NCI-H1436 treated with DMSO at 0.1 percent for 48 hours (cell line): Measurements from ENCODE around the gene DDX39B.
"Not testable (repeated sequence)": the region's sequence is repeated elsewhere in the genome, so short reads cannot be mapped to it uniquely, and the experiment has no call there.

Source experiments
- DNase-seq: peaks from one replicate; lab custom pipeline; 2025; lab: John Stamatoyannopoulos, UW

DDX39B gene

GRCh38 chr6:31528821-31529328, 12.9 kb downstream of the DDX39B start, which contains the start of gene MCCD1:
Gene MCCD1 (plus strand): TSS chr6:31528962. CDS start chr6:31529015, 53 bp downstream.
- DNase-seq, result no peak

GRCh38 chr6:31528307-31528777, 13.5 kb downstream of the DDX39B start:
- no peak for DNase-seq

- DNase-seq, result no peak
These were observed 15.7 kb downstream of the DDX39B start for GRCh38 chr6:31525932-31526591.

- DNase-seq, result no peak
These were observed 16.3 kb downstream of the DDX39B start for GRCh38 chr6:31525553-31525931.

GRCh38 chr6:31521835-31522234, 20.0 kb downstream of the DDX39B start:
- DNase-seq, result no peak

- no peak for DNase-seq
These were observed 28.2 kb downstream of the DDX39B start for GRCh38 chr6:31513456-31514165.

- no peak for DNase-seq
These were observed 31.8 kb downstream of the DDX39B start for GRCh38 chr6:31510007-31510406.

- DNase-seq, result not testable (repeated sequence)
These were observed 32.8 kb downstream of the DDX39B start for GRCh38 chr6:31509036-31509435.

- no peak for DNase-seq
These were observed 39.2 kb downstream of the DDX39B start for GRCh38 chr6:31502586-31502985.

GRCh38 chr6:31499648-31500047, 42.2 kb downstream of the DDX39B start:
- not testable (repeated sequence) for DNase-seq

GRCh38 chr6:31498748-31499147, 43.1 kb downstream of the DDX39B start:
- DNase-seq, result no peak

- DNase-seq, result peak; percentile 60
These were observed 44.0 kb downstream of the DDX39B start, which contains the start of gene MICB for GRCh38 chr6:31497531-31498476. Gene MICB (plus strand): TSS chr6:31498145. CDS start chr6:31498194, 49 bp downstream.

GRCh38 chr6:31496826-31497225, 45.0 kb downstream of the DDX39B start:
- DNase-seq, result not testable (repeated sequence)

- no peak for DNase-seq
These were observed 46.2 kb downstream of the DDX39B start for GRCh38 chr6:31495580-31495979.

GRCh38 chr6:31493875-31494694, 47.7 kb downstream of the DDX39B start:
- no peak for DNase-seq

- not testable (repeated sequence) for DNase-seq
These were observed 48.3 kb downstream of the DDX39B start for GRCh38 chr6:31493550-31493874.

- no peak for DNase-seq
These were observed 51.5 kb downstream of the DDX39B start for GRCh38 chr6:31490115-31490873.

GRCh38 chr6:31489086-31489485, 52.7 kb downstream of the DDX39B start:
- DNase-seq, result no peak

GRCh38 chr6:31487674-31488073, 54.1 kb downstream of the DDX39B start:
- DNase-seq, result not testable (repeated sequence)

GRCh38 chr6:31486065-31486837, 55.6 kb downstream of the DDX39B start:
- DNase-seq, result not testable (repeated sequence)
